ENCODE measurements around the gene LAMTOR1.
A peak's percentile ranks its signal among the peaks of the same experiment; 100 is the strongest.

LAMTOR1 gene

DNA sequence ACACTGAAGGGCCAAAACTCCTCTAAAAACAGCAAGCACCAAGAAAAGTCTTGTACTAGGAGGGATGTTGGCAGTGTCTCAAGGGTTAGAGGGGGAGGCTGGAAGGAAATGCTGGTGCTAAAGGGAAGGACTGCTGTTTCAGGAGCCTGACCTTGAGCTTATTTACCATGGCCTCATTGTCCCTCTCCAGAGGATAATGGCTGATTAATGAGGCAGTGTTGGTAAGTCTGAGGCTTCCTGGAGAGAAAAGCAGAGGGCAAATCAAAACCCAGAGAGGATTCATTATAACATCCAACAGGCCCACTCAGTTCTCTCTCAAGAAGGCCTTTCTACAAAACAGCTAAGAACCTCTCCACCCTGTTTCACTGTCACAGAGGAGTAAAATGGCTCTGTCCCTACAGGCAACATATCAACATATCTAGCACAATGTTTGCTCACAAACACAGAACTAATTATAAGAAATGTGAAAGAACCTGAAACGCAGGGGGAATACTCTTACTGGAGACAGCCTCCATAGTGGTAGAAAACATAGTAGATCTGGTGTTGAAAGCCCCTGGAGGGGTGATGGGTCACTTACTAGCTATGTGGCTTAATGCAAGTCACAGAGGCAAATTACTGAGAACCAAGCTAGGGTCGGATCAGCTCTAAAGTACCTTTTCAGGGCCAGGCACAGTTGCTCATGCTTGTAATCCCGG is 54.2 kb downstream of the LAMTOR1 start:
- Mint-ChIP-seq H3K4me1 (peaks cover 26% of the 10 kb centered on the region), H3K4me3 (no peak overlapping the region)

More for the DNA sequence above, 54.2 kb downstream of the LAMTOR1 start:
- H3K27ac Mint-ChIP-seq, result peak overlapping the region; percentile 76 to 91 (median 88)
- no peaks in the 10 kb centered on the region for H3K36me3 Mint-ChIP-seq (ENCODE audit: low read depth)
- TF ChIP-seq, protein P1, sequence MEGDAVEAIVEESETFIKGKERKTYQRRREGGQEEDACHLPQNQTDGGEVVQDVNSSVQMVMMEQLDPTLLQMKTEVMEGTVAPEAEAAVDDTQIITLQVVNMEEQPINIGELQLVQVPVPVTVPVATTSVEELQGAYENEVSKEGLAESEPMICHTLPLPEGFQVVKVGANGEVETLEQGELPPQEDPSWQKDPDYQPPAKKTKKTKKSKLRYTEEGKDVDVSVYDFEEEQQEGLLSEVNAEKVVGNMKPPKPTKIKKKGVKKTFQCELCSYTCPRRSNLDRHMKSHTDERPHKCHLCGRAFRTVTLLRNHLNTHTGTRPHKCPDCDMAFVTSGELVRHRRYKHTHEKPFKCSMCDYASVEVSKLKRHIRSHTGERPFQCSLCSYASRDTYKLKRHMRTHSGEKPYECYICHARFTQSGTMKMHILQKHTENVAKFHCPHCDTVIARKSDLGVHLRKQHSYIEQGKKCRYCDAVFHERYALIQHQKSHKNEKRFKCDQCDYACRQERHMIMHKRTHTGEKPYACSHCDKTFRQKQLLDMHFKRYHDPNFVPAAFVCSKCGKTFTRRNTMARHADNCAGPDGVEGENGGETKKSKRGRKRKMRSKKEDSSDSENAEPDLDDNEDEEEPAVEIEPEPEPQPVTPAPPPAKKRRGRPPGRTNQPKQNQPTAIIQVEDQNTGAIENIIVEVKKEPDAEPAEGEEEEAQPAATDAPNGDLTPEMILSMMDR (IDR thresholded peaks at IDR 0.05; ENCODE audit: unreplicated experiment in 3 of 3), result no peak
- no peaks in the 10 kb centered on the region for H3K9me3 Mint-ChIP-seq
- H3K27me3 Mint-ChIP-seq (ENCODE audit: low read depth), result no peaks in the 10 kb centered on the region

Data from nephron (organoid).